Mucosa of descending colon (tissue), 3 donors: Measurements from ENCODE around the gene CPNE5. TPM values are rescaled to one million over a fixed set of nuclear protein-coding genes. Genes with fewer than 3 reads are reported as not detected.

Experiments used
- ATAC-seq: fragments of 200-7000 bp; cut with Tn5 transposase; one replicate; pipeline ENCODE4 v1.9.1; 2020; ENCODE audit warnings: mild to moderate bottlenecking, moderate library complexity
- DNase-seq, 3 donors: peaks; one replicate each; pipeline ENCODE4 v3.0.0-alpha.2; 2020
- H3K36me3 ChIP-seq: fragments of 200-600 bp; one replicate; pipeline ENCODE4 v1.8.0; 2021; ENCODE audit warnings: low read depth, mild to moderate bottlenecking
- H3K4me1 ChIP-seq: fragments of 200-600 bp; one replicate; pipeline ENCODE4 v1.8.0; 2021; ENCODE audit warnings: low read depth, mild to moderate bottlenecking
- H3K4me3 ChIP-seq: fragments of 200-600 bp; one replicate; pipeline ENCODE4 v1.8.0; 2021; ENCODE audit warnings: mild to moderate bottlenecking
- H3K9me3 ChIP-seq: fragments of 200-600 bp; one replicate; pipeline ENCODE4 v1.8.0; 2021; ENCODE audit warnings: mild to moderate bottlenecking
- CTCF ChIP-seq: fragments of 200-600 bp; IDR thresholded peaks from one replicate; pipeline ENCODE4 v1.8.0; 2022; ENCODE audit warnings: antibody characterized with exemption, mild to moderate bottlenecking
- intact Hi-C, 2 donors: fragments of 100-400 bp; cut with DNase I in 1 of 2; cut with micrococcal nuclease in 1 of 2; formaldehyde crosslinking; loops; one replicate each; pipeline versions ENCODE4 v1.11.0 to v1.11.1; 2022; cut with DNase I, micrococcal nuclease
- total RNA-seq, 3 donors: library from RNA; stranded (reverse); fragmentation: NEBNext Ultra II Directional in 2 of 3; extraction: Animal tissue kit (Norgen Biotek cat#: 25700) in 2 of 3; gene quantifications; one replicate each; pipeline versions ENCODE4 v1.2.1 to v1.2.4, GENCODE V29; 2021 to 2023
- donor health status: DM: no; HTN: no; CAD: no; lungs with moderate emphysema.
- donor health status: DM: no; HTN: no; CAD: no.
- donor health status: DM: no; HTN: yes; CAD: no.

The CPNE5 gene
- total RNA-seq, 3 donors from 2014 or later, result 4.7 to 15.2 (median 6.1) TPM

- intact Hi-C loops, result no loop called here
- ATAC-seq (no peak), DNase-seq (no peak)
- TF ChIP-seq CTCF, result no peak
- Histone ChIP-seq H3K36me3 (no peaks in the 10 kb centered on the region), H3K4me1 (peaks cover 8% of the 10 kb centered on the region), H3K9me3 (no peaks in the 10 kb centered on the region), H3K4me3 (no peak overlapping the region)
These were observed 148.2 kb downstream of the CPNE5 start for GRCh38 chr6:36691011-36691410.

Other genes starting within 250 kb of the CPNE5 start
- 100 to 1,000 TPM; 176 to 243 (median 229) TPM for gene SRSF3, start 245.1 kb downstream of the CPNE5 start, total RNA-seq
- gene CDKN1A, start 160.7 kb downstream of the CPNE5 start, total RNA-seq, result 100 to 1,000 TPM; 181 to 381 (median 255) TPM
- under 1 TPM; 0.32 to 0.53 (median 0.32) TPM for gene RAB44, start 141.6 kb downstream of the CPNE5 start, total RNA-seq
- gene PPIL1, start 35.4 kb upstream of the CPNE5 start, total RNA-seq, result 10 to 100 TPM in 2 of 3 donors, 1 to 10 TPM in 1; 7.2 to 14.2 (median 10.5) TPM
- 10 to 100 TPM; 53.9 to 66.6 (median 56.0) TPM for gene C6orf89, start 46.5 kb upstream of the CPNE5 start, total RNA-seq
- gene PI16, start 115.3 kb upstream of the CPNE5 start, total RNA-seq, result 1 to 10 TPM in 2 of 3 donors, under 1 TPM in 1; 0.46 to 6.1 (median 3.9) TPM
- gene MTCH1, start 146.8 kb upstream of the CPNE5 start, total RNA-seq, result 100 to 1,000 TPM; 153 to 186 (median 157) TPM
- 10 to 100 TPM in 2 of 3 donors, 1 to 10 TPM in 1; 6.9 to 18.3 (median 14.1) TPM for gene FGD2, start 166.2 kb upstream of the CPNE5 start, total RNA-seq